HepG2 (cell line): ENCODE results near the gene FASTKD3. TPM values are rescaled to one million over a fixed set of nuclear protein-coding genes. Genes with fewer than 3 reads are reported as not detected.
A peak's percentile ranks its signal among the peaks of the same experiment; 100 is the strongest.

Experiments
- ATF7-NPFF ChIP-seq: sonication (generic); formaldehyde crosslinking; IDR thresholded peaks from 2 replicates; pipeline ENCODE4 v1.8.1; 2023; ENCODE audit warnings: mild to moderate bottlenecking, low read depth, missing genetic modification reagents, moderate library complexity
- FLYWCH1 ChIP-seq: sonication (generic); formaldehyde crosslinking; IDR thresholded peaks from 2 replicates; pipeline ENCODE4 v1.8.1; 2023; ENCODE audit warnings: mild to moderate bottlenecking, missing genetic modification reagents
- GATAD1 ChIP-seq: IDR thresholded peaks from 2 replicates; pipeline ENCODE4 v1.6.1; 2016; ENCODE audit warnings: missing genetic modification reagents, missing compliant biosample characterization
- HNF4A ChIP-seq: sonication (generic); formaldehyde crosslinking; IDR thresholded peaks from 2 replicates; pipeline ENCODE4 v1.4.0; 2020; ENCODE audit warnings: missing genetic modification reagents
- KLF15 ChIP-seq: sonication (generic); formaldehyde crosslinking; IDR thresholded peaks from 2 replicates; pipeline ENCODE4 v1.8.1; 2023; ENCODE audit warnings: borderline replicate concordance, mild to moderate bottlenecking, inconsistent platforms, missing genetic modification reagents, mixed read lengths
- MAZ ChIP-seq, 2 experiments: sonication (generic) in 1 of 2; formaldehyde crosslinking in 1 of 2; IDR thresholded peaks; 2 replicates each; pipeline versions ENCODE4 v1.5.0 to v1.6.1; 2012 to 2020; ENCODE audit warnings: low read depth in 2 of 2, mild to moderate bottlenecking in 2 of 2, borderline replicate concordance in 1 of 2, improper control_type of control experiment in 1 of 2, low read length in 1 of 2, missing genetic modification reagents in 1 of 2, moderate library complexity in 1 of 2
- MTA1 ChIP-seq: sonication (generic); formaldehyde crosslinking; IDR thresholded peaks from 2 replicates; pipeline ENCODE4 v1.4.0; 2020; ENCODE audit warnings: missing genetic modification reagents, mild to moderate bottlenecking, borderline replicate concordance
- MTF1 ChIP-seq: sonication (generic); formaldehyde crosslinking; IDR thresholded peaks from 2 replicates; pipeline ENCODE4 v1.5.0; 2020; ENCODE audit warnings: missing genetic modification reagents
- NKX3-1 ChIP-seq: sonication (generic); formaldehyde crosslinking; IDR thresholded peaks from 2 replicates; pipeline ENCODE4 v1.5.0; 2020; ENCODE audit warnings: missing genetic modification reagents
- NR1H2 ChIP-seq: sonication (generic); formaldehyde crosslinking; IDR thresholded peaks from 2 replicates; pipeline ENCODE4 v1.8.1; 2022; ENCODE audit warnings: low read depth, missing genetic modification reagents, borderline replicate concordance
- RBAK ChIP-seq: sonication (generic); formaldehyde crosslinking; IDR thresholded peaks from 2 replicates; pipeline ENCODE4 v1.5.1; 2020; ENCODE audit warnings: mild to moderate bottlenecking, missing genetic modification reagents
- SAP130 ChIP-seq: IDR thresholded peaks from 2 replicates; pipeline ENCODE4 v1.6.1; 2016; ENCODE audit warnings: low read depth
- SP2 ChIP-seq: sonication (generic); formaldehyde crosslinking; IDR thresholded peaks from 2 replicates; pipeline ENCODE4 v1.5.1; 2020; ENCODE audit warnings: mild to moderate bottlenecking, missing genetic modification reagents
- SPEN ChIP-seq: sonication (generic); formaldehyde crosslinking; IDR thresholded peaks from 2 replicates; pipeline ENCODE4 v1.5.1; 2020; ENCODE audit warnings: low read depth, mild to moderate bottlenecking, missing genetic modification reagents
- SRSF1 ChIP-seq: fragments of 200-400 bp; formaldehyde crosslinking; optimal IDR thresholded peaks from 2 replicates; pipeline ENCODE3; 2017; ENCODE audit warnings: mild to moderate bottlenecking, low read depth, low read length, moderate library complexity
- XRCC5 ChIP-seq: fragments of 200-400 bp; formaldehyde crosslinking; optimal IDR thresholded peaks from 2 replicates; pipeline ENCODE3; 2017; ENCODE audit warnings: mild to moderate bottlenecking, low read length
- ZBTB38 ChIP-seq: sonication (generic); formaldehyde crosslinking; IDR thresholded peaks from 2 replicates; pipeline ENCODE4 v1.5.1; 2020; ENCODE audit warnings: mild to moderate bottlenecking, missing genetic modification reagents
- ZBTB42 ChIP-seq: sonication (generic); formaldehyde crosslinking; IDR thresholded peaks from 2 replicates; pipeline ENCODE4 v1.5.0; 2020; ENCODE audit warnings: mild to moderate bottlenecking, missing genetic modification reagents
- ZNF205 ChIP-seq: IDR thresholded peaks from 2 replicates; pipeline ENCODE4 v1.6.1; 2018; ENCODE audit warnings: missing biosample characterization, missing genetic modification reagents
- ZNF703 ChIP-seq: sonication (generic); formaldehyde crosslinking; IDR thresholded peaks from 2 replicates; pipeline ENCODE4 v1.5.1; 2020; ENCODE audit warnings: missing genetic modification reagents, mild to moderate bottlenecking, moderate library complexity, borderline replicate concordance
- polyA plus RNA-seq, 8 experiments: library from polyadenylated mRNA; depleted of rRNA in 3 of 8; stranded (reverse) in 7 of 8; unstranded in 1 of 8; fragments of >200 nt; fragmentation: Illumina TruSeq in 4 of 8; extraction: Trizol in 4 of 8; gene quantifications; 2 replicates each; pipeline versions ENCODE4 v1.2.1 to v1.2.3, GENCODE V29; 2011 to 2016; ENCODE audit warnings: low read depth in 4 of 8, missing spikeins in 1 of 8, mixed read lengths in 1 of 8; ENCODE audit not compliant: insufficient read depth in 1 of 8
- total RNA-seq, 5 experiments: library from RNA; depleted of rRNA; stranded (reverse); fragments of >200 nt; fragmentation: Illumina TruSeq; extraction: Trizol; gene quantifications; 2 replicates each; pipeline ENCODE4 v1.2.3, GENCODE V29; 2016; ENCODE audit warnings: low read depth in 1 of 5
- TF ChIP-seq, protein P1 (sequence below): sonication (generic); formaldehyde crosslinking; IDR thresholded peaks from 2 replicates; pipeline ENCODE4 v1.4.0; 2020; ENCODE audit warnings: mild to moderate bottlenecking, low read depth, missing genetic modification reagents
- TF ChIP-seq, protein P2 (sequence below): sonication (generic); formaldehyde crosslinking; IDR thresholded peaks from 2 replicates; pipeline ENCODE4 v1.4.0; 2020; ENCODE audit warnings: mild to moderate bottlenecking, missing genetic modification reagents
- TF ChIP-seq, protein P3 (sequence below): sonication (generic); formaldehyde crosslinking; IDR thresholded peaks from 2 replicates; pipeline ENCODE4 v1.5.1; 2020; ENCODE audit warnings: mild to moderate bottlenecking, missing genetic modification reagents, moderate library complexity

Gene FASTKD3
- total and polyA plus RNA-seq, 2 of the 13 experiments (the other 11 are each of a cell fraction or from before 2014, with no cell fraction given) = 6.9 to 17.8 TPM

DNA sequence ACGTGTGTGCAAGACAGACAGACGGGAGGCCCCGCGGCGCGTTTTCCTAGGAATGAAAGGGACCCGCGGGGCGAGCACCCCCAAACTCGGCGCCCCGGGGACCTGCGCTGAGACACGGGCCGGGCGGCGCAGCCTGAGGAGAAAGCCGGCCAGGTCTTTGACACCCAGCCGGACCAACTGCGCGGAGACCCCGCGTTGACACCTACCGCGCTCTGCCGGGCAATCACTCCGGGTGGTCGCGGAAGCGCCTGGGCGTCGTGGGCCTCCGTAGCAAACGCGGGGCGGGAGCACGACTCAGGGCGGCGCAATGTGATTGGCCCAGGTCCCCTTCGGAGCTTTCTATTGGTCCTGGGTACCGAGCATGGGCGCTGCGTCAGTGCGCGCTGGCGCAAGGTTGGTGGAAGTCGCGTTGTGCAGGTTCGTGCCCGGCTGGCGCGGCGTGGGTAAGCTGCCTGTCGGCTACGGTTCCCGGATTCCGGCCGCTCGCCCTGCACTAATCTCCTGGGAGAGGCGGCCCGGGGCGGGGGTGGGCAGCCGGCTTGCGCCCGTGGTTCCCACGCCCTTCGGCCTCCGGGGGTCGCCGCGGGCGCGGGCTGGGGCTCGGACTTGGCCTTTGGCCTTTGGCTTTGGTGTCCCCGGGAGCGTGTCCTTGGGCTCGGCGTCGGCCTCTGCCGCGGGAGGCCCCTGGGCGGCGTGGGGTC is at the start of gene FASTKD3, which contains the start of gene MTRR (continued):
- TF ChIP-seq, protein P1, sequence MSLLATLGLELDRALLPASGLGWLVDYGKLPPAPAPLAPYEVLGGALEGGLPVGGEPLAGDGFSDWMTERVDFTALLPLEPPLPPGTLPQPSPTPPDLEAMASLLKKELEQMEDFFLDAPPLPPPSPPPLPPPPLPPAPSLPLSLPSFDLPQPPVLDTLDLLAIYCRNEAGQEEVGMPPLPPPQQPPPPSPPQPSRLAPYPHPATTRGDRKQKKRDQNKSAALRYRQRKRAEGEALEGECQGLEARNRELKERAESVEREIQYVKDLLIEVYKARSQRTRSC (CRISPR knock-in tag) = no peak
- TF ChIP-seq SPEN (CRISPR knock-in tag) = peak; percentile 68
- TF ChIP-seq SP2 (CRISPR knock-in tag) = peak; percentile 96
- TF ChIP-seq, protein P2, sequence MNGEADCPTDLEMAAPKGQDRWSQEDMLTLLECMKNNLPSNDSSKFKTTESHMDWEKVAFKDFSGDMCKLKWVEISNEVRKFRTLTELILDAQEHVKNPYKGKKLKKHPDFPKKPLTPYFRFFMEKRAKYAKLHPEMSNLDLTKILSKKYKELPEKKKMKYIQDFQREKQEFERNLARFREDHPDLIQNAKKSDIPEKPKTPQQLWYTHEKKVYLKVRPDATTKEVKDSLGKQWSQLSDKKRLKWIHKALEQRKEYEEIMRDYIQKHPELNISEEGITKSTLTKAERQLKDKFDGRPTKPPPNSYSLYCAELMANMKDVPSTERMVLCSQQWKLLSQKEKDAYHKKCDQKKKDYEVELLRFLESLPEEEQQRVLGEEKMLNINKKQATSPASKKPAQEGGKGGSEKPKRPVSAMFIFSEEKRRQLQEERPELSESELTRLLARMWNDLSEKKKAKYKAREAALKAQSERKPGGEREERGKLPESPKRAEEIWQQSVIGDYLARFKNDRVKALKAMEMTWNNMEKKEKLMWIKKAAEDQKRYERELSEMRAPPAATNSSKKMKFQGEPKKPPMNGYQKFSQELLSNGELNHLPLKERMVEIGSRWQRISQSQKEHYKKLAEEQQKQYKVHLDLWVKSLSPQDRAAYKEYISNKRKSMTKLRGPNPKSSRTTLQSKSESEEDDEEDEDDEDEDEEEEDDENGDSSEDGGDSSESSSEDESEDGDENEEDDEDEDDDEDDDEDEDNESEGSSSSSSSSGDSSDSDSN (CRISPR knock-in tag) = peak; percentile 81; the same call in 1 of the 2 replicates
- peak; percentile 78; the same call in 1 of the 2 replicates for TF ChIP-seq SAP130 (CRISPR knock-in tag)
- no peak for TF ChIP-seq ZNF205 (CRISPR knock-in tag)
- TF ChIP-seq RBAK (CRISPR knock-in tag) = no peak
- no peak for TF ChIP-seq MTF1
- no peak for TF ChIP-seq FLYWCH1
- peak; percentile 69 for TF ChIP-seq ATF7-NPFF (CRISPR knock-in tag)
- TF ChIP-seq MAZ (IDR thresholded peaks at IDR 0.05; ENCODE audit: borderline replicate concordance, low read depth, low read length) = peak; percentile 54; the same call in 1 of the 2 replicates
- TF ChIP-seq MAZ (CRISPR knock-in tag; IDR thresholded peaks at IDR 0.05; ENCODE audit: low read depth) = 0 out of 2 replicates have a peak, but pooled peaks have one; percentile 16
- TF ChIP-seq HNF4A = peak; percentile 39
- TF ChIP-seq GATAD1 (CRISPR knock-in tag) = peak; percentile 87
- TF ChIP-seq, protein P3, sequence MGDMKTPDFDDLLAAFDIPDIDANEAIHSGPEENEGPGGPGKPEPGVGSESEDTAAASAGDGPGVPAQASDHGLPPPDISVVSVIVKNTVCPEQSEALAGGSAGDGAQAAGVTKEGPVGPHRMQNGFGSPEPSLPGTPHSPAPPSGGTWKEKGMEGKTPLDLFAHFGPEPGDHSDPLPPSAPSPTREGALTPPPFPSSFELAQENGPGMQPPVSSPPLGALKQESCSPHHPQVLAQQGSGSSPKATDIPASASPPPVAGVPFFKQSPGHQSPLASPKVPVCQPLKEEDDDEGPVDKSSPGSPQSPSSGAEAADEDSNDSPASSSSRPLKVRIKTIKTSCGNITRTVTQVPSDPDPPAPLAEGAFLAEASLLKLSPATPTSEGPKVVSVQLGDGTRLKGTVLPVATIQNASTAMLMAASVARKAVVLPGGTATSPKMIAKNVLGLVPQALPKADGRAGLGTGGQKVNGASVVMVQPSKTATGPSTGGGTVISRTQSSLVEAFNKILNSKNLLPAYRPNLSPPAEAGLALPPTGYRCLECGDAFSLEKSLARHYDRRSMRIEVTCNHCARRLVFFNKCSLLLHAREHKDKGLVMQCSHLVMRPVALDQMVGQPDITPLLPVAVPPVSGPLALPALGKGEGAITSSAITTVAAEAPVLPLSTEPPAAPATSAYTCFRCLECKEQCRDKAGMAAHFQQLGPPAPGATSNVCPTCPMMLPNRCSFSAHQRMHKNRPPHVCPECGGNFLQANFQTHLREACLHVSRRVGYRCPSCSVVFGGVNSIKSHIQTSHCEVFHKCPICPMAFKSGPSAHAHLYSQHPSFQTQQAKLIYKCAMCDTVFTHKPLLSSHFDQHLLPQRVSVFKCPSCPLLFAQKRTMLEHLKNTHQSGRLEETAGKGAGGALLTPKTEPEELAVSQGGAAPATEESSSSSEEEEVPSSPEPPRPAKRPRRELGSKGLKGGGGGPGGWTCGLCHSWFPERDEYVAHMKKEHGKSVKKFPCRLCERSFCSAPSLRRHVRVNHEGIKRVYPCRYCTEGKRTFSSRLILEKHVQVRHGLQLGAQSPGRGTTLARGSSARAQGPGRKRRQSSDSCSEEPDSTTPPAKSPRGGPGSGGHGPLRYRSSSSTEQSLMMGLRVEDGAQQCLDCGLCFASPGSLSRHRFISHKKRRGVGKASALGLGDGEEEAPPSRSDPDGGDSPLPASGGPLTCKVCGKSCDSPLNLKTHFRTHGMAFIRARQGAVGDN (CRISPR knock-in tag) = peak; percentile 90
- peak; percentile 89; the same call in 1 of the 2 replicates for TF ChIP-seq MTA1 (CRISPR knock-in tag)
- TF ChIP-seq ZBTB42 = 0 out of 2 replicates have a peak, but pooled peaks have one; percentile 41
- peak; percentile 22 for TF ChIP-seq XRCC5
- no peak for TF ChIP-seq ZNF703 (CRISPR knock-in tag)
- TF ChIP-seq NKX3-1 (CRISPR knock-in tag) = 0 out of 2 replicates have a peak, but pooled peaks have one; percentile 50
- peak; percentile 75 for TF ChIP-seq SRSF1
- TF ChIP-seq ZBTB38 = peak; percentile 52; the same call in 1 of the 2 replicates
- peak; percentile 25; the same call in 1 of the 2 replicates for TF ChIP-seq KLF15 (CRISPR knock-in tag)
- TF ChIP-seq NR1H2 (CRISPR knock-in tag) = 0 out of 2 replicates have a peak, but pooled peaks have one; percentile 43
